H9 (cell line): ENCODE results near the gene EIF4E3. TPM values are rescaled to one million over a fixed set of nuclear protein-coding genes. Genes with fewer than 3 reads are reported as not detected.

Experiments used
- DNase-seq: peaks from one replicate; pipeline ENCODE4 v3.0.0-alpha.2; 2017
- H2AFZ ChIP-seq: one replicate; pipeline ENCODE4 v1.6.1; 2013; ENCODE audit warnings: mild to moderate bottlenecking, low read length, control low read depth, moderate library complexity
- H2AK5ac ChIP-seq: 2 replicates; pipeline ENCODE4 v1.6.1; 2013; ENCODE audit warnings: low read length, control low read depth, mixed read lengths; ENCODE audit not compliant: insufficient read length
- H2BK120ac ChIP-seq: one replicate; pipeline ENCODE4 v1.6.1; 2013; ENCODE audit warnings: low read depth, mild to moderate bottlenecking, low read length, control low read depth, inconsistent platforms; ENCODE audit not compliant: poor library complexity, severe bottlenecking
- H2BK12ac ChIP-seq: 2 replicates; pipeline ENCODE4 v1.6.1; 2013; ENCODE audit warnings: low read length, control low read depth, mixed read lengths, low read depth; ENCODE audit not compliant: insufficient read length
- H2BK15ac ChIP-seq: 2 replicates; pipeline ENCODE4 v1.6.1; 2013; ENCODE audit warnings: low read depth, low read length, control low read depth
- H2BK20ac ChIP-seq: one replicate; pipeline ENCODE4 v1.6.1; 2013; ENCODE audit warnings: low read depth, mild to moderate bottlenecking, low read length, control low read depth, inconsistent platforms; ENCODE audit not compliant: poor library complexity, severe bottlenecking
- H2BK5ac ChIP-seq: 2 replicates; pipeline ENCODE4 v1.6.1; 2013; ENCODE audit warnings: low read length, control low read depth, mixed read lengths; ENCODE audit not compliant: insufficient read length
- H3K14ac ChIP-seq: 2 replicates; pipeline ENCODE4 v1.6.1; 2013; ENCODE audit warnings: low read length, control low read depth; ENCODE audit not compliant: insufficient read depth
- H3K18ac ChIP-seq: 2 replicates; pipeline ENCODE4 v1.6.1; 2013; ENCODE audit warnings: low read depth, mild to moderate bottlenecking, mixed read lengths, low read length, control low read depth; ENCODE audit not compliant: insufficient read length
- H3K23ac ChIP-seq: 2 replicates; pipeline ENCODE4 v1.6.1; 2013; ENCODE audit warnings: low read length, control low read depth, mixed read lengths, low read depth; ENCODE audit not compliant: insufficient read length
- H3K23me2 ChIP-seq: 2 replicates; pipeline ENCODE4 v1.6.1; 2013; ENCODE audit warnings: low read depth, mild to moderate bottlenecking, mixed read lengths, low read length, control low read depth; ENCODE audit not compliant: insufficient read length, poor library complexity, severe bottlenecking
- H3K27ac ChIP-seq: 2 replicates; pipeline ENCODE4 v1.5.1; 2013; ENCODE audit warnings: low read length, control low read depth, mixed read lengths, low read depth; ENCODE audit not compliant: insufficient read length
- H3K27me3 ChIP-seq: 2 replicates; pipeline ENCODE4 v1.6.1; 2013; ENCODE audit warnings: low read length, control low read depth, inconsistent platforms; ENCODE audit not compliant: insufficient read depth
- H3K4ac ChIP-seq: 2 replicates; pipeline ENCODE4 v1.6.1; 2013; ENCODE audit warnings: low read depth, mild to moderate bottlenecking, control low read depth, inconsistent platforms, low read length, moderate library complexity
- H3K4me1 ChIP-seq: 2 replicates; pipeline ENCODE4 v1.6.1; 2013; ENCODE audit warnings: low read length, control low read depth, inconsistent platforms; ENCODE audit not compliant: insufficient read depth
- H3K4me2 ChIP-seq: 2 replicates; pipeline ENCODE4 v1.6.1; 2013; ENCODE audit warnings: low read length, control low read depth, mixed read lengths; ENCODE audit not compliant: insufficient read length, insufficient read depth
- H3K56ac ChIP-seq: 2 replicates; pipeline ENCODE4 v1.6.1; 2013; ENCODE audit warnings: low read depth, mild to moderate bottlenecking, mixed read lengths, low read length, control low read depth; ENCODE audit not compliant: insufficient read length
- H3K79me1 ChIP-seq: 2 replicates; pipeline ENCODE4 v1.6.1; 2013; ENCODE audit warnings: low read depth, mild to moderate bottlenecking, moderate library complexity, low read length, control low read depth, inconsistent platforms; ENCODE audit not compliant: insufficient read depth, poor library complexity, severe bottlenecking
- H3K79me2 ChIP-seq: 2 replicates; pipeline ENCODE4 v1.6.1; 2013; ENCODE audit warnings: low read length, control low read depth, inconsistent platforms; ENCODE audit not compliant: insufficient read depth
- H3K9ac ChIP-seq: 2 replicates; pipeline ENCODE4 v1.6.1; 2013; ENCODE audit warnings: low read length, control low read depth, mixed read lengths; ENCODE audit not compliant: insufficient read length; ENCODE audit errors: extremely low read depth
- H3K9me3 ChIP-seq: one replicate; pipeline ENCODE4 v1.6.1; 2013; ENCODE audit warnings: low read depth, low read length, inconsistent platforms; ENCODE audit not compliant: control insufficient read depth
- H3T11ph ChIP-seq: one replicate; pipeline ENCODE4 v1.6.1; 2013; ENCODE audit warnings: mild to moderate bottlenecking, low read length, control low read depth, inconsistent platforms
- H4K20me1 ChIP-seq: one replicate; pipeline ENCODE4 v1.6.1; 2013; ENCODE audit not compliant: control insufficient read depth, insufficient read length, insufficient read depth
- H4K5ac ChIP-seq: 2 replicates; pipeline ENCODE4 v1.6.1; 2013; ENCODE audit warnings: low read depth, mild to moderate bottlenecking, mixed read lengths, low read length, control low read depth; ENCODE audit not compliant: insufficient read length
- H4K8ac ChIP-seq: replicated peaks from 2 replicates; pipeline ENCODE4 v1.6.1; 2013; ENCODE audit warnings: low read length, control low read depth, mixed read lengths, low read depth; ENCODE audit not compliant: insufficient read length
- H4K91ac ChIP-seq: 2 replicates; pipeline ENCODE4 v1.6.1; 2013; ENCODE audit warnings: low read depth, mild to moderate bottlenecking, moderate library complexity, mixed read lengths, low read length, control low read depth; ENCODE audit not compliant: insufficient read length
- H3K27ac Mint-ChIP-seq, 3 experiments: 2 replicates in 2 of 3; 3 replicates in 1 of 3; pipeline ENCODE4 v1.8.0; 2020 to 2021; ENCODE audit warnings: mixed read lengths in 3 of 3, mild to moderate bottlenecking in 1 of 3, moderate library complexity in 1 of 3
- H3K27me3 Mint-ChIP-seq: 2 replicates; pipeline ENCODE4 v1.8.0; 2021; ENCODE audit warnings: low read depth, mild to moderate bottlenecking, moderate library complexity, mixed read lengths
- H3K36me3 Mint-ChIP-seq, 3 experiments: 2 replicates in 2 of 3; 3 replicates in 1 of 3; pipeline ENCODE4 v1.8.0; 2020 to 2021; ENCODE audit warnings: low read depth in 3 of 3, mixed read lengths in 3 of 3; ENCODE audit not compliant: insufficient read depth in 1 of 3
- H3K4me1 Mint-ChIP-seq, 2 experiments: 2 replicates each; pipeline ENCODE4 v1.8.0; 2020; ENCODE audit warnings: mixed read lengths in 2 of 2
- H3K4me3 Mint-ChIP-seq, 2 experiments: 2 replicates in 1 of 2; 3 replicates in 1 of 2; pipeline ENCODE4 v1.8.0; 2020 to 2021; ENCODE audit warnings: mild to moderate bottlenecking in 2 of 2, mixed read lengths in 2 of 2, moderate library complexity in 1 of 2
- H3K9me3 Mint-ChIP-seq, 2 experiments: 2 replicates in 1 of 2; 3 replicates in 1 of 2; pipeline ENCODE4 v1.8.0; 2020; ENCODE audit warnings: mild to moderate bottlenecking in 2 of 2, mixed read lengths in 2 of 2, moderate library complexity in 1 of 2
- CTCF ChIP-seq: fragments of 200-600 bp; sonication (generic); conservative IDR thresholded peaks from 3 replicates; pipeline ENCODE4 v1.8.0; 2021; ENCODE audit warnings: antibody characterized with exemption, mild to moderate bottlenecking
- WGBS: extraction: QIAGEN DNeasy Blood & Tissue Kit; methylation state at CpG from one replicate; pipeline ENCODE4 v1.1.7; 2013; ENCODE audit warnings: missing lambda C conversion rate, low lambda C conversion rate, mixed read lengths; ENCODE audit not compliant: insufficient read length; ENCODE audit errors: extremely low coverage; 5-methylcytosine and 5-hydroxymethylcytosine counted together
- total RNA-seq: library from RNA; stranded (reverse); gene quantifications from 2 replicates; pipeline ENCODE4 v1.2.1, GENCODE V29; 2021

Gene EIF4E3
- total RNA-seq, 1 experiment from 2014 or later = 12.9 TPM

DNA sequence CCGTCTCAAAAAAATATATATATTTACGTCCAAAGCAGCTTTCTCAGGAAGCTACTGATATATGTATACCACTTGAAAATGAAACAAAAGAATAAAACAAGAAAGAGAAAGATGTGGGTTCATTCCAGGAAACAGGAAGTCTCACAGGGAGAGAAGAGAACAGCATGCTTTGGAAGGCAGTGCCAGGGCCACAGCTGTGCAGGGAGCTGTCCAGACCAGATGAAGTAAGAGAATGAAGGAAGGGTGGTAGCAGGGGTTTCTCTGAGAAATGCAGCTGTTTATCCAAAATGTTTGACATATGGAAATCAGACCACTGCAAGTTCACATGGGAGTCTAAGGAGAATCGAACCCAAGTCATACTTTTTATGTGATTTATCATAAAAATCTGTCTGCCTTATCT lies 19.5 kb upstream of the EIF4E3 start:
- no peak overlapping the region for H3K56ac ChIP-seq

More for the DNA sequence above, 19.5 kb upstream of the EIF4E3 start:
- no peak overlapping the region for H3K14ac ChIP-seq
- H3T11ph ChIP-seq = no peak overlapping the region
- no peaks in the 10 kb centered on the region for H3K79me1 ChIP-seq
- H3K4me1 ChIP-seq = no peaks in the 10 kb centered on the region
- H4K5ac ChIP-seq = no peak overlapping the region
- H3K27me3 ChIP-seq = no peaks in the 10 kb centered on the region
- TF ChIP-seq CTCF = no peak
- no peaks in the 10 kb centered on the region for H4K20me1 ChIP-seq
- H3K4me2 ChIP-seq = no peak overlapping the region
- no CpG with 5 or more reads among the region's 3 CpGs for WGBS
- no peak for DNase-seq
- H3K4me3 Mint-ChIP-seq = no peak overlapping the region
- no peak overlapping the region for H3K27ac Mint-ChIP-seq
- no peaks in the 10 kb centered on the region for H3K9me3 ChIP-seq
- no peak overlapping the region for H2AK5ac ChIP-seq
- H3K23ac ChIP-seq = no peak overlapping the region
- H3K9me3 Mint-ChIP-seq = peaks cover 23 to 29% of the 10 kb centered on the region in 2 experiments
- no peak overlapping the region for H3K18ac ChIP-seq
- H4K8ac ChIP-seq = no peak overlapping the region
- H2BK15ac ChIP-seq = no peak overlapping the region
- no peaks in the 10 kb centered on the region for H3K79me2 ChIP-seq
- no peak overlapping the region for H3K27ac ChIP-seq
- no peak overlapping the region for H3K4ac ChIP-seq
- no peak overlapping the region for H4K91ac ChIP-seq
- no peaks in the 10 kb centered on the region for H3K4me1 Mint-ChIP-seq
- H2BK120ac ChIP-seq = no peak overlapping the region
- H3K9ac ChIP-seq = no peak overlapping the region
- H2BK5ac ChIP-seq = no peak overlapping the region
- peaks cover 13 to 29% (median 18%) of the 10 kb centered on the region in 3 experiments; a peak in 6 of 7 replicates for H3K36me3 Mint-ChIP-seq
- H3K27me3 Mint-ChIP-seq = no peaks in the 10 kb centered on the region
- H2BK20ac ChIP-seq = no peak overlapping the region
- no peak overlapping the region for H2BK12ac ChIP-seq
- H2AFZ ChIP-seq = no peak overlapping the region
- H3K23me2 ChIP-seq = no peaks in the 10 kb centered on the region
